Measurements from ENCODE around the gene POU2F2.

DNA sequence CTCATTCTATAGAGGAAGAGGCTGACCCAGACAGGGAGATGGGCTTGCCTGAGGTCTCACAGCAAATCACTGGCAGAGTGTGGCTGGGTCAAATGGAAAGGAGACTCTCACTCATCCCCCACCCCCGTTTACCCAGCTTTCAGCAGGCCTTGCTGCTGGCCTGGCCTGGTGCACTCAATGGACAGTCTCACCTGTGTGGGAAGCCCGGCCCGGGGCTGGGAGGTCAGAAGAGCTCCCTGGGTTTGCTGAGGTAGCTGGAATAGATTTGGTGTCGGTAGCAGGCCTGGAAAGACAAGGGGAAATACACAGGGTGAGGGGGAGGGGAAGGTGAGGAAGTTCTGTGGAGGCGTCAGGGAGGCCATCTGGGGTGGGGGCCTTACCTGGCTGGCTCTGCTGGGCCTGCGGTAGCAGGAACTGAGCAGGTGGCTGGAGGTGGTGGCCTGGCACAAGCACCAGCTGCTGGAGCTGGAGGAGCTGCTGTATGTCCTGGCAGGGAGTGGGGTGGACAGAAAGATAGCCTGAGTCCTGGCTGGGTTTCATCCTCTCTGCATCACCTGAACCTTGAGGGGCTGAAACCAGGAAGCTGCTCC, 32.8 kb downstream of the POU2F2 start:
- TF ChIP-seq POLR2A (IDR thresholded peaks at IDR 0.05): no peak
- TF ChIP-seq, protein P1, sequence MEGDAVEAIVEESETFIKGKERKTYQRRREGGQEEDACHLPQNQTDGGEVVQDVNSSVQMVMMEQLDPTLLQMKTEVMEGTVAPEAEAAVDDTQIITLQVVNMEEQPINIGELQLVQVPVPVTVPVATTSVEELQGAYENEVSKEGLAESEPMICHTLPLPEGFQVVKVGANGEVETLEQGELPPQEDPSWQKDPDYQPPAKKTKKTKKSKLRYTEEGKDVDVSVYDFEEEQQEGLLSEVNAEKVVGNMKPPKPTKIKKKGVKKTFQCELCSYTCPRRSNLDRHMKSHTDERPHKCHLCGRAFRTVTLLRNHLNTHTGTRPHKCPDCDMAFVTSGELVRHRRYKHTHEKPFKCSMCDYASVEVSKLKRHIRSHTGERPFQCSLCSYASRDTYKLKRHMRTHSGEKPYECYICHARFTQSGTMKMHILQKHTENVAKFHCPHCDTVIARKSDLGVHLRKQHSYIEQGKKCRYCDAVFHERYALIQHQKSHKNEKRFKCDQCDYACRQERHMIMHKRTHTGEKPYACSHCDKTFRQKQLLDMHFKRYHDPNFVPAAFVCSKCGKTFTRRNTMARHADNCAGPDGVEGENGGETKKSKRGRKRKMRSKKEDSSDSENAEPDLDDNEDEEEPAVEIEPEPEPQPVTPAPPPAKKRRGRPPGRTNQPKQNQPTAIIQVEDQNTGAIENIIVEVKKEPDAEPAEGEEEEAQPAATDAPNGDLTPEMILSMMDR (IDR thresholded peaks at IDR 0.05): no peak

All from lower leg skin (tissue), 3 donors.